Measurements from ENCODE around the gene IRF6. TPM values are rescaled to one million over a fixed set of nuclear protein-coding genes. Genes with fewer than 3 reads are reported as not detected.

The IRF6 gene
- total and polyA plus RNA-seq, 2 of the 8 experiments (the other 6 are each of a cell fraction or from before 2014, with no cell fraction given): 9.6 to 13.4 TPM

DNA sequence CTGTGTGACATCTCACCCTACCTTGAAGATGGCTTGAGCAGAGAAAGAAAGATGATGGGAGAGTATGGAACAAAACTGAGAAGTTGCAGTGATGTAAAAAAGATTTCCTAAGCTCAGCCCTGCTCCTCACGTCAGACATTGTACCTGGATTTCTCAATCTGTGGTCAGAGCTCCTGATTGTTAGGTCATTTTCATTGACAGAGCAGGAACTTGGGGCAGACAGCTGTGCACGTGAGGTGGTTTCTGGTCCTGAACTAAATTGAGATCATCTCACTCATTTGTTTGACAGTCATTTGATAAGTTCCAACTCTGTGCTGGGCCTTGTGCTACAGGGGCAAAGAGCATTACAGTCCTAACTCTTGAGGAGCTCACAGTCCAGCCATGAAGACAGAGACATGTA lies 39.9 kb downstream of the IRF6 start (continued):
- no peak for TF ChIP-seq SP4 (IDR thresholded peaks at IDR 0.05; ENCODE audit: low read length)
- no peak for TF ChIP-seq CBX5 (IDR thresholded peaks at IDR 0.05; ENCODE audit: low read depth, low read length)
- no peak for TF ChIP-seq TBP (IDR thresholded peaks at IDR 0.05; ENCODE audit: low read depth, low read length)
- TF ChIP-seq RAD21 (IDR thresholded peaks at IDR 0.05 in 1 of 2, conservative IDR thresholded peaks at IDR 0.05 in 1 of 2; ENCODE audit: low read depth in 2 of 2, low read length in 2 of 2): no peak

Measured in H1 (cell line).